Glutamatergic neuron (in vitro differentiated cells): ENCODE measurements around the gene RFX1. TPM values are rescaled to one million over a fixed set of nuclear protein-coding genes. Genes with fewer than 3 reads are reported as not detected.
A peak's percentile ranks its signal among the peaks of the same experiment; 100 is the strongest.

ENCODE experiments used
- DNase-seq: peaks from one replicate; pipeline ENCODE4 v3.0.0; 2022
- H3K27ac Mint-ChIP-seq: one replicate; pipeline ENCODE4 v1.8.0; 2020; ENCODE audit warnings: mild to moderate bottlenecking, mixed read lengths, inconsistent platforms; ENCODE audit not compliant: unreplicated experiment
- H3K27me3 Mint-ChIP-seq: one replicate; pipeline ENCODE4 v1.8.0; 2020; ENCODE audit warnings: mild to moderate bottlenecking, moderate library complexity, mixed read lengths, inconsistent platforms; ENCODE audit not compliant: unreplicated experiment
- H3K36me3 Mint-ChIP-seq: one replicate; pipeline ENCODE4 v1.8.0; 2020; ENCODE audit warnings: mild to moderate bottlenecking, mixed read lengths, inconsistent platforms; ENCODE audit not compliant: unreplicated experiment
- H3K4me1 Mint-ChIP-seq: one replicate; pipeline ENCODE4 v1.8.0; 2020; ENCODE audit warnings: mild to moderate bottlenecking, low read depth, mixed read lengths, inconsistent platforms; ENCODE audit not compliant: unreplicated experiment
- H3K4me3 Mint-ChIP-seq: one replicate; pipeline ENCODE4 v1.8.0; 2020; ENCODE audit warnings: mild to moderate bottlenecking, mixed read lengths, inconsistent platforms; ENCODE audit not compliant: unreplicated experiment
- H3K9me3 Mint-ChIP-seq: one replicate; pipeline ENCODE4 v1.8.0; 2020; ENCODE audit warnings: mild to moderate bottlenecking, moderate library complexity, mixed read lengths, inconsistent platforms; ENCODE audit not compliant: unreplicated experiment
- total RNA-seq: library from RNA; stranded (reverse); fragmentation: NEBNext Ultra II Directional; extraction: Animal tissue kit (Norgen Biotek cat#: 25700); gene quantifications from one replicate; pipeline ENCODE4 v1.2.1, GENCODE V29; 2021; ENCODE audit not compliant: unreplicated experiment
- TF ChIP-seq, protein P1 (sequence below): fragments of 200-600 bp; sonication (generic); IDR thresholded peaks from one replicate; pipeline ENCODE4 v1.5.0; 2021; ENCODE audit not compliant: partially characterized antibody, unreplicated experiment

The RFX1 gene
- total RNA-seq, 1 donor from 2014 or later = 9.4 TPM

- Mint-ChIP-seq H3K4me1 (peaks cover 4% of the 10 kb centered on the region), H3K27me3 (peaks cover 7% of the 10 kb centered on the region), H3K27ac (no peak overlapping the region), H3K36me3 (no peaks in the 10 kb centered on the region), H3K4me3 (no peak overlapping the region), H3K9me3 (peaks cover 2% of the 10 kb centered on the region)
- no peak for DNase-seq
- TF ChIP-seq, protein P1, sequence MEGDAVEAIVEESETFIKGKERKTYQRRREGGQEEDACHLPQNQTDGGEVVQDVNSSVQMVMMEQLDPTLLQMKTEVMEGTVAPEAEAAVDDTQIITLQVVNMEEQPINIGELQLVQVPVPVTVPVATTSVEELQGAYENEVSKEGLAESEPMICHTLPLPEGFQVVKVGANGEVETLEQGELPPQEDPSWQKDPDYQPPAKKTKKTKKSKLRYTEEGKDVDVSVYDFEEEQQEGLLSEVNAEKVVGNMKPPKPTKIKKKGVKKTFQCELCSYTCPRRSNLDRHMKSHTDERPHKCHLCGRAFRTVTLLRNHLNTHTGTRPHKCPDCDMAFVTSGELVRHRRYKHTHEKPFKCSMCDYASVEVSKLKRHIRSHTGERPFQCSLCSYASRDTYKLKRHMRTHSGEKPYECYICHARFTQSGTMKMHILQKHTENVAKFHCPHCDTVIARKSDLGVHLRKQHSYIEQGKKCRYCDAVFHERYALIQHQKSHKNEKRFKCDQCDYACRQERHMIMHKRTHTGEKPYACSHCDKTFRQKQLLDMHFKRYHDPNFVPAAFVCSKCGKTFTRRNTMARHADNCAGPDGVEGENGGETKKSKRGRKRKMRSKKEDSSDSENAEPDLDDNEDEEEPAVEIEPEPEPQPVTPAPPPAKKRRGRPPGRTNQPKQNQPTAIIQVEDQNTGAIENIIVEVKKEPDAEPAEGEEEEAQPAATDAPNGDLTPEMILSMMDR = no peak
These were observed 16.0 kb downstream of the RFX1 start for GRCh38 chr19:13990085-13990484.

DNA sequence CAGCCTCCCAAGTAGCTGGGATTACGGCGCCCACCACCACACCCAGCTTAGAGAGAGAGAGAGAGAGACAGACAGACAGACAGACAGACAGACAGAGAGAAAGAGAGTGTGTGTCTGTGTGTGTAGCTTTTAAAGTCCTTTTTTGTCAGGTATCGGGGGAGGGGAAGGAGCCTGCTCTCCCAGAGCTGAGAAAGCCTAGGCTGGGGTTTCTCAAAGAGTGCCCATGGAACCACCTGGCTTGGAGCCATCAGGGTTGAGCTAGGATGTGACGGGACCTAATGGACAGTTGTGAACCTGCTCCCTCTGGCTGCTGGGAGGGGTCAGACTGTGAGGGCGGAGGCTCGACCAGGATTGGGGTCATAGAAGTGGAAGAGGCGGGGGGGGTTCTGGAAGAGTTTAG is 16.6 kb downstream of the RFX1 start:
- Mint-ChIP-seq H3K9me3 (peaks cover 2% of the 10 kb centered on the region), H3K27me3 (peaks cover 7% of the 10 kb centered on the region), H3K4me3 (no peak overlapping the region), H3K4me1 (peaks cover 4% of the 10 kb centered on the region), H3K27ac (no peak overlapping the region), H3K36me3 (no peaks in the 10 kb centered on the region)
- no peak for DNase-seq
- TF ChIP-seq, protein P1 = no peak

DNA sequence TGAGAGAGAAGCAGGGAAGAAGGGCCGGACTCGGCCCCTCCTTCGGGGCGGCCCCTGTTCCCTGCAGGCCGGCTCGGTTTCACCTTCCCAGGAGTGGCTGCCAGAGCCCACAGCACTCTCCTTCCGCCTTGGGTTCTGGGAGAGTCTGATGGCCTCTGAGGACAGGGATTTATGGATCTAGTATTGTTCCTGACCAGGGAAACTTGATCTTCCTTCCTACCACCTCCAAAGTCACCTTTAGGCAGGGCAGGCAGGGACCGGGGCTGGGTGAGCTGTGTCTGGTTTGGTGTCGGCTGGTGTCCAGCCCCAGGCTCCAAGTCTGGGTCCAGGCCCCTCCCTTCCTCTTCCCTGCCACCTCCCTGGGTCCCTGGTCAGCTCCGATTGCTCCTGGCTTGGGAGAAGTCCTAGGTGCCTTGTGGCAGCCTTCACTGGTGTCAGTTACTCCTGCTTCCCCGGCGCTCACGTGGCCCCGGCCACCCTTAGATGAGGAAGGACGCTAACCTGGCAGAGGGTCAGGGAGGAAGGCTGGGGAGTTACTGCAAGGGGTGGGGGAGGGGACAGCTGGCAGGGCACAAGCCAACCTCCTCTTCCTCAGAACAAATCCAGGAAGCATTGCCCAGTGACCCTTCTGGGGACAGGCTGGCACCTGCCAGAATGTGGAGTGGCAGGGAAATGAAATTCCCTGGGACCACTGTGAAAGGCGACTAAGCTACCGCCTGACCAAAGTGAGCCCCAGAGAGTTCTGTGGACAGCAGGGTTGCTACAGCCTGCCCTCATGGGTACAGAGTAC is 18.8 kb downstream of the RFX1 start:
- Mint-ChIP-seq H3K27ac (no peak overlapping the region), H3K4me3 (peak overlapping the region; percentile 52), H3K9me3 (peaks cover 2% of the 10 kb centered on the region), H3K4me1 (peaks cover 6% of the 10 kb centered on the region), H3K27me3 (peaks cover 7% of the 10 kb centered on the region), H3K36me3 (no peaks in the 10 kb centered on the region)
- DNase-seq = no peak
- TF ChIP-seq, protein P1 = no peak

- H3K4me3 Mint-ChIP-seq = no peak overlapping the region
- peaks cover 8% of the 10 kb centered on the region for H3K4me1 Mint-ChIP-seq
- H3K27me3 Mint-ChIP-seq = peaks cover 3% of the 10 kb centered on the region
- H3K9me3 Mint-ChIP-seq = peaks cover 2% of the 10 kb centered on the region
- DNase-seq = peak; percentile 70
- TF ChIP-seq, protein P1 = no peak
- no peaks in the 10 kb centered on the region for H3K36me3 Mint-ChIP-seq
- no peak overlapping the region for H3K27ac Mint-ChIP-seq
These were observed 19.7 kb downstream of the RFX1 start for GRCh38 chr19:13986348-13986904.

- TF ChIP-seq, protein P1 = no peak
- peaks cover 6% of the 10 kb centered on the region for H3K27me3 Mint-ChIP-seq
- no peak for DNase-seq
- peaks cover 8% of the 10 kb centered on the region for H3K4me1 Mint-ChIP-seq
- H3K9me3 Mint-ChIP-seq = no peaks in the 10 kb centered on the region
- H3K4me3 Mint-ChIP-seq = no peak overlapping the region
- H3K36me3 Mint-ChIP-seq = no peaks in the 10 kb centered on the region
- H3K27ac Mint-ChIP-seq = no peak overlapping the region
These were observed 20.3 kb downstream of the RFX1 start for GRCh38 chr19:13985771-13986347.
